GM21515 (cell line): ENCODE measurements around the gene VPS51.

Source experiments
- ATAC-seq: cut with Tn5 transposase; IDR thresholded peaks from one replicate; pipeline ENCODE4 v1.9.1; 2021; ENCODE audit not compliant: unreplicated experiment

Gene VPS51

GRCh38 chr11:65104628-65105027 lies 8.6 kb downstream of the VPS51 start:
- ATAC-seq, result no peak

- ATAC-seq, result no peak
These were observed 11.1 kb downstream of the VPS51 start for GRCh38 chr11:65107078-65107477.

GRCh38 chr11:65107751-65108468 lies 11.9 kb downstream of the VPS51 start:
- ATAC-seq, result no peak

GRCh38 chr11:65108469-65109123 lies 12.6 kb downstream of the VPS51 start:
- no peak for ATAC-seq

GRCh38 chr11:65109231-65110198 lies 13.5 kb downstream of the VPS51 start:
- no peak for ATAC-seq

GRCh38 chr11:65110354-65110861 lies 14.4 kb downstream of the VPS51 start:
- no peak for ATAC-seq

GRCh38 chr11:65111159-65111743 lies 15.2 kb downstream of the VPS51 start:
- no peak for ATAC-seq

- peak; percentile 55 for ATAC-seq
These were observed 15.9 kb downstream of the VPS51 start, which contains the start of gene TM7SF2 for GRCh38 chr11:65111744-65112545. Gene TM7SF2, plus strand, starts transcription at chr11:65111872. Its CDS starts 144 bp downstream, at chr11:65112016.

GRCh38 chr11:65112546-65113360 lies 16.7 kb downstream of the VPS51 start:
- ATAC-seq, result peak; percentile 25

- no peak for ATAC-seq
These were observed 17.3 kb downstream of the VPS51 start for GRCh38 chr11:65113361-65113756.

- no peak for ATAC-seq
These were observed 17.8 kb downstream of the VPS51 start for GRCh38 chr11:65113839-65114238.

- no peak for ATAC-seq
These were observed 18.6 kb downstream of the VPS51 start for GRCh38 chr11:65114538-65115171.

- ATAC-seq, result no peak
These were observed 19.5 kb downstream of the VPS51 start for GRCh38 chr11:65115361-65116082.

- ATAC-seq, result no peak
These were observed 20.6 kb downstream of the VPS51 start for GRCh38 chr11:65116370-65117205.

GRCh38 chr11:65117206-65118096 lies 21.4 kb downstream of the VPS51 start, which contains the start of gene ZNHIT2:
Gene ZNHIT2, minus strand, starts transcription at chr11:65117701. Its CDS starts 48 bp downstream, at chr11:65117653.
- ATAC-seq, result peak; percentile 53
